Transverse colon (tissue), 3 donors: Measurements from ENCODE around the gene SORD.

Source experiments
- EP300 ChIP-seq: sonication (generic); formaldehyde crosslinking; IDR thresholded peaks from one replicate; pipeline ENCODE4 v1.6.1; 2017; ENCODE audit warnings: antibody characterized with exemption, low read depth
- TF ChIP-seq, protein P1 (sequence below), 5 experiments: fragments of 200-600 bp in 3 of 5; fragments of 450-650 bp in 2 of 5; sonication (generic) in 3 of 5; IDR thresholded peaks; 1 replicate in 2 of 5; 2 replicates in 3 of 5; pipeline ENCODE4 v1.5.1; 2016 to 2017; ENCODE audit warnings: antibody characterized with exemption in 5 of 5, inconsistent platforms in 3 of 5, mild to moderate bottlenecking in 2 of 5, moderate library complexity in 1 of 5

DNA sequence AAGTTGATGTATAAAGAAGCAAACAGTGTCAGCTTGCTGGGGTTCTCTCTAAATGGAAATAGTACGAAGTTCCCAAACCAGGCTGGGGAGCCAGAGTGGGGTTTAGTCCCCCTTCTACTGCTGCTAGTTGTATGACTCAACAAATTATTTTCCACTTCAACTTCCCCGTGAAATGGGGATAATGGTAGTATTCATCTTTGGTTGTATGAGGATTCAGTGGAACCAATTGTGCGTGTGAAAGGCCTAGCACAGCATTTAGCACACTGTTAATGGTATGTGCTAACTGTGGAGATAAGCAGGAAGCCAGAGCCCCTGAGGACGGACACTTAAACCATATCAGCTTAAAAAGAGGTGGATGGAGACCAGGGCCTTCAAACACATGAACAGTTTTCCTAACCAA lies 4.2 kb downstream of the SORD start:
- TF ChIP-seq, protein P1, sequence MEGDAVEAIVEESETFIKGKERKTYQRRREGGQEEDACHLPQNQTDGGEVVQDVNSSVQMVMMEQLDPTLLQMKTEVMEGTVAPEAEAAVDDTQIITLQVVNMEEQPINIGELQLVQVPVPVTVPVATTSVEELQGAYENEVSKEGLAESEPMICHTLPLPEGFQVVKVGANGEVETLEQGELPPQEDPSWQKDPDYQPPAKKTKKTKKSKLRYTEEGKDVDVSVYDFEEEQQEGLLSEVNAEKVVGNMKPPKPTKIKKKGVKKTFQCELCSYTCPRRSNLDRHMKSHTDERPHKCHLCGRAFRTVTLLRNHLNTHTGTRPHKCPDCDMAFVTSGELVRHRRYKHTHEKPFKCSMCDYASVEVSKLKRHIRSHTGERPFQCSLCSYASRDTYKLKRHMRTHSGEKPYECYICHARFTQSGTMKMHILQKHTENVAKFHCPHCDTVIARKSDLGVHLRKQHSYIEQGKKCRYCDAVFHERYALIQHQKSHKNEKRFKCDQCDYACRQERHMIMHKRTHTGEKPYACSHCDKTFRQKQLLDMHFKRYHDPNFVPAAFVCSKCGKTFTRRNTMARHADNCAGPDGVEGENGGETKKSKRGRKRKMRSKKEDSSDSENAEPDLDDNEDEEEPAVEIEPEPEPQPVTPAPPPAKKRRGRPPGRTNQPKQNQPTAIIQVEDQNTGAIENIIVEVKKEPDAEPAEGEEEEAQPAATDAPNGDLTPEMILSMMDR (IDR thresholded peaks at IDR 0.05): no peak
- no peak for TF ChIP-seq EP300
